DND-41 (cell line): ENCODE data around the gene B3GAT2.

Experiments
- ATAC-seq: fragments of 200-7000 bp; cut with Tn5 transposase; 3 replicates; pipeline ENCODE4 v1.9.1; 2021; ENCODE audit warnings: low read depth; ENCODE audit not compliant: insufficient read depth
- DNase-seq: peaks from one replicate; pipeline ENCODE4 v3.0.0-alpha.2; 2020
- H2AFZ ChIP-seq: 2 replicates; pipeline ENCODE4 v1.6.0; 2012; ENCODE audit warnings: low read depth, low read length
- H3K27ac ChIP-seq: 2 replicates; pipeline ENCODE4 v1.5.1; 2012; ENCODE audit warnings: low read length, inconsistent platforms
- H3K27me3 ChIP-seq: fragments of 200-600 bp; sonication (generic); 2 replicates; pipeline ENCODE4 v1.6.0; 2012; ENCODE audit warnings: low read length, mild to moderate bottlenecking, inconsistent platforms; ENCODE audit not compliant: insufficient read depth, poor library complexity
- H3K36me3 ChIP-seq: 2 replicates; pipeline ENCODE4 v1.5.1; 2012; ENCODE audit warnings: low read length, inconsistent platforms; ENCODE audit not compliant: insufficient read depth
- H3K4me1 ChIP-seq: 2 replicates; pipeline ENCODE4 v1.5.1; 2012; ENCODE audit warnings: mild to moderate bottlenecking, low read length; ENCODE audit not compliant: insufficient read depth
- H3K4me2 ChIP-seq: 2 replicates; pipeline ENCODE4 v1.6.0; 2012; ENCODE audit warnings: mild to moderate bottlenecking, moderate library complexity, low read length, inconsistent platforms; ENCODE audit not compliant: insufficient read depth
- H3K4me3 ChIP-seq, 2 experiments: fragments of 200-600 bp in 1 of 2; shearing (Covaris generic) in 1 of 2; 2 replicates each; pipeline ENCODE4 v1.5.1; 2012 to 2016; ENCODE audit warnings: inconsistent platforms in 2 of 2, low read length in 2 of 2, mild to moderate bottlenecking in 2 of 2, low read depth in 1 of 2, moderate library complexity in 1 of 2
- H3K79me2 ChIP-seq: 2 replicates; pipeline ENCODE4 v1.6.0; 2012; ENCODE audit warnings: low read length, inconsistent platforms; ENCODE audit not compliant: insufficient read depth
- H3K9ac ChIP-seq: 2 replicates; pipeline ENCODE4 v1.6.0; 2012; ENCODE audit warnings: low read depth, mild to moderate bottlenecking, inconsistent platforms, low read length, moderate library complexity
- H3K9me3 ChIP-seq: 2 replicates; pipeline ENCODE4 v1.5.1; 2012; ENCODE audit warnings: low read length, moderate library complexity, mild to moderate bottlenecking, inconsistent platforms; ENCODE audit not compliant: insufficient read depth, severe bottlenecking
- H4K20me1 ChIP-seq: 2 replicates; pipeline ENCODE4 v1.6.0; 2012; ENCODE audit warnings: low read length; ENCODE audit not compliant: insufficient read depth
- CTCF ChIP-seq: IDR thresholded peaks from 2 replicates; pipeline ENCODE4 v1.5.1; 2012; ENCODE audit warnings: borderline replicate concordance, low read length, moderate library complexity, mild to moderate bottlenecking; ENCODE audit not compliant: poor library complexity, severe bottlenecking; ENCODE audit errors: extremely low read depth
- EZH2 ChIP-seq: IDR thresholded peaks from 3 replicates; pipeline ENCODE4 v1.6.1; 2012; ENCODE audit warnings: borderline replicate concordance, low read depth, mild to moderate bottlenecking, moderate library complexity, low read length, inconsistent platforms; ENCODE audit not compliant: severe bottlenecking

Gene B3GAT2

GRCh38 chr6:70831427-70831826 lies 125.4 kb downstream of the B3GAT2 start:
- no peak for TF ChIP-seq EZH2
- Histone ChIP-seq H3K27me3 (no peaks in the 10 kb centered on the region), H3K4me2 (no peak overlapping the region), H3K4me3 (no peak overlapping the region), H4K20me1 (no peaks in the 10 kb centered on the region), H3K36me3 (no peaks in the 10 kb centered on the region), H3K9me3 (no peaks in the 10 kb centered on the region), H3K79me2 (no peaks in the 10 kb centered on the region), H3K27ac (no peak overlapping the region), H3K4me1 (no peaks in the 10 kb centered on the region), H2AFZ (no peak overlapping the region), H3K9ac (no peak overlapping the region)
- no peak for DNase-seq
- ATAC-seq = no peak

DNA sequence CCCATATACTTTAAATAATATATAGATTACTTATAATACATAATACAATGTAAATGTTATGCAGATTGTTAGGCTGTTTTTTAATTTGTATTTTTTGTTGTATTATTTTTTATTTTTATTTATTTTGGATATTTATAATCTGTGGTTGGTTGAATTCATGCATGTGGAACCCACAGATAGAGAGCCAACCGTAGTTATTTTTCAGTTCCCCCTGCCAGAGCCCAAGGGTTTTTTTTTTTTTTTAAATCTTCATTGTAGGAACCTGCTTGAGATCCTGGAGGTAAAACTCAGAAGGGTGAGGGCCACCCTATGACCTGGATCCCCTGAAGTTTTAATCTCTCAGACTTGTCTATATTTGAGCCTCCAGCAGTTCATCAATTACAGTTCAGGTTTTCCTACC lies 133.2 kb downstream of the B3GAT2 start:
- Histone ChIP-seq H2AFZ (no peak overlapping the region), H3K9me3 (peaks cover 2% of the 10 kb centered on the region), H3K36me3 (no peaks in the 10 kb centered on the region), H3K4me3 (no peak overlapping the region), H3K27ac (no peak overlapping the region), H3K4me1 (no peaks in the 10 kb centered on the region), H4K20me1 (no peaks in the 10 kb centered on the region), H3K79me2 (no peaks in the 10 kb centered on the region), H3K9ac (no peak overlapping the region), H3K27me3 (no peaks in the 10 kb centered on the region), H3K4me2 (no peak overlapping the region)
- DNase-seq (no peak), ATAC-seq (no peak)
- TF ChIP-seq EZH2 (no peak), CTCF (no peak)

DNA sequence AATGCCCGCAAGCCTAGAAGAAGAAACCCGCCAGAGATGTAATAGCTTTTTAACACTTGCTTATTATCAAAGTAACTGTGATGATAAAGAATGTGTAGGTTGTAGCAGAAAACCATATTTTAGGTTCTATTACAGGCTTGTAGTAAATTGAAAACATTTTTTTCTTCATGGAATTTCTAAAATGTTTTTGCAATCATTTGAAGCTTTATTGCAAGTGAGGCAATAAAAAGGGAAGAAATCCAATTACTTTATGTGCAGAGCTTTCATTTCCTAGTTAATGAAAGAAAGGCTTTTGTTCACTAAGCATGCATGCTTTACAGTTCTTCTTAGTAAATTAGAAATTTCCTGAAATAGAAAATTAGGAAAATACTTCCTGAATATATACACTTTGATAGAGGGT lies 135.1 kb downstream of the B3GAT2 start:
- Histone ChIP-seq H3K27ac (no peak overlapping the region), H4K20me1 (no peaks in the 10 kb centered on the region), H3K9me3 (peaks cover 2% of the 10 kb centered on the region), H3K4me3 (no peak overlapping the region), H2AFZ (no peak overlapping the region), H3K36me3 (no peaks in the 10 kb centered on the region), H3K27me3 (no peaks in the 10 kb centered on the region), H3K9ac (no peak overlapping the region), H3K4me1 (no peaks in the 10 kb centered on the region), H3K79me2 (no peaks in the 10 kb centered on the region), H3K4me2 (no peak overlapping the region)
- no peak for DNase-seq
- no peak for ATAC-seq
- no peak for TF ChIP-seq CTCF
- TF ChIP-seq EZH2 = no peak

DNA sequence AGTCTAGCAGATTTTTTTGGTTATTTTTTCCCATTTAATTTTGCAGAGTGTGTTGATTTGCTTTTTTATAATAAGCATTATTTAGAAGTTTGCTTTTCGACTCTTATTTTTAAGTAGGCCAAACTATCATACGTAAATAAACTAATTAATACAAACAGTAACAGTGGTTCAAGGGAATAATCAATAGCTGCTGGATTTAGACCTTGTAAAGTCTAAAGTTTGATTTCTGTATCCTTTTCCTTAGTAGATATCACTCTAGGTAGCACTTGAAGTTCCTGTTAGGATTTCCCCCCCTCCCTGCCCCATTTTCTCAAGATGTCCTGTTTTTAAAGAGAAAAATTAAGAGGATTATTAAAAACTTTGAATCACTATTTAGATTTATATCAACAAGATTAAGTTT lies 136.1 kb downstream of the B3GAT2 start:
- Histone ChIP-seq H4K20me1 (no peaks in the 10 kb centered on the region), H3K27me3 (no peaks in the 10 kb centered on the region), H3K4me1 (no peaks in the 10 kb centered on the region), H3K36me3 (no peaks in the 10 kb centered on the region), H3K79me2 (no peaks in the 10 kb centered on the region), H3K27ac (no peak overlapping the region), H3K9ac (no peak overlapping the region), H3K4me3 (no peak overlapping the region), H3K4me2 (no peak overlapping the region), H2AFZ (no peak overlapping the region), H3K9me3 (peaks cover 2% of the 10 kb centered on the region)
- TF ChIP-seq EZH2 (no peak), CTCF (no peak)
- no peak for ATAC-seq
- DNase-seq = no peak
